Stimulated activated CD8-positive, alpha-beta memory T cell treated with anti-CD3 and anti-CD28 coated beads, Interleukin-2, amount 100 ng/mL, for 1 hour (primary cell): ENCODE data around the gene ATP5PB.

Experiments
- DNase-seq, 2 donors: peaks; one replicate each; pipeline ENCODE4 v3.0.0-alpha.2; 2020; ENCODE audit warnings: low read depth in 2 of 2

Gene ATP5PB

DNA sequence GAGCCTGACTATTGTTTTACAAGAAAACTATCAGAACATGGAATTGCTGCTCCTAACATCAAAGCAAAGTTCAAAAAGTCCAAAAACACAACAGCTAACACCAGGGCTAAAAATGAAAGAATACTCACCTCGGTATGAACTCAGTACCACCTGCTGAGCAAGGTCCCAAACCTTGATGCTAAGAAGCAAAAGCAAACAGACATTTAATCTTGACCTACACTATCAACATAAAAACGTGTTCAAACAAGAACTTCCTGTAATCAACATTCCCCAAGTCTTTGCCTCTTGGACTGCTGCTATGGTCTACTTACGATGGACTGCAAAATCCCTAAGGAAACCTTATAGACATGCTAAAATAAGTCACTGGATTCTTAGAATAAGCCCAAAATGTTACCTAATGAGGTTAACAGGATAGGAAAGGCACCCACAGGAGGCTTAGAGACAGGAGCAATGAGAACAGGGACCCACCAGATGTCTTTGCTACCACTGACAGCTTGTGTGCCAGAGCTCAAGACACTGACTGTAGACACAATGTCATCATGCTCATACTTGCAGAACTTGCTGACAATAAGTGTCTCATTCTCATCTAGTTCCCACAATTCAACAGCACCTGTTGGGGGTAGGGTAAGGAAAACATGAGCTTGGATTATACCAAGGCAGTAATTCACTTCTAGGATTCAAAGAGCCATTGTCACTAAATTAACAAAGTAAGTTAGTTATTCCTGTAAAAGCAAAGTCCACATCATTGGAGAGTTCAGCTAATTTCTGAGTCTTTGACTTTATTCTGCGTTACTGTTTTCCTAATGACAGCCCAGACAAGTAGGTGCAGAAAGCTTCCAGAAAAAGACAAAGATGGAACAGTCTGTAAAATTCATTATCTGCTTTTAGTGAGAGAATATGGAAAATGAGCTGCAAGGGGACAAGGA lies 2.0 kb upstream of the ATP5PB start:
- DNase-seq, result no peak

DNA sequence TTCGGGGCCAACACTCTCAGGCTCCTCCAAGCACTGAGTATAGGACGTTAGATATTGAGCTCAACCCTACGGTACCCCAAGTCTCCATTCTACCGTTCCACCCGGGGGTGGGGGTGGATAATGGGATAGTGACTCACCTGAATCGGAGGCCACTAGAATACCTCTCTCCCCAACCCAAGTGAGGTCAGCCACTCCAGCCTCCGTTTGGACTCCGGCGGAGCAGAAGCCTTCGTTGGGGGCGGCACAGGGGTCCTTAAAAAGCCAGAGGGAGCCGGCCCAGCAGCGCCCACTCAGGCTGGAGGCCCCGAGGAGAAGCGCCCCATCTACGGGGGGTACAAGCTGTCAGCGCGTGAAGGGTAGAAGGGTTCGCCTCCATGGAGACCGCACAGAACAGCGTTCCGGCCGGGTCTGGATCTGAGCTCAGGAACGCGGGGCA lies 764 bp upstream of the ATP5PB start:
- no peak for DNase-seq

DNA sequence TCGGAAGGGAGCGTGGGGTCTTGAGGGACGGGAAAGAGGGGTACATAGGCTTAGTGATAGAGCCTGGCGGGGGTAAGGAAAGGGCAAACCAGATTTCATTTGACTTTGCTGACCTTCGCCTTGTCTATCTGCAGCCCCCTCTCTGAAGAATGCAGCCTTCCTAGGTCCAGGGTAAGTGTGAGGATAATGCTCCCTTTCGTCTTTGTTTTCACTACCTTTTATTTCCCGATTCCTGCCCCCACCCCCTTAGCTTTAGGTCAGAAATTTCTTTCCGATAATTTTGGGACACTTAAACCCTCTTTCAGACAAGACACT lies 396 bp downstream of the ATP5PB start:
- DNase-seq, result no peak

DNA sequence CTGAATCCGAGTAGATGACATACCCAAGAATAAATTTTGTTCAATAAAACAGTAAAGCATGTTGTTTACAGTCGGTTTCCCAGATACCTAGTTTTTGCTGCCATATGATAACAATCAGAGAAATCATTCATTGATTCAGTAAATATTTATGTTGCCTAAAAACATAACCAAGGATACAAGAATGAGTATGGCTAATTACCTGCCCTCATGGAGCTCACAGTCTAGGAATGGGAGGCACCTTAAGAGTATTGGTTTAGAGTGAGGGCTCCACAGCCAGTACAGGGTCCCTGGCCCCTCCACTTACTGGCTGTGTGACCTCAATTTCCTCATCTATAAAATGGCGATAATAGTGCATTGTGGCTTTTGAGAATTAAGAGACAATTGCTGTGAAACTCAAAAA lies 921 bp downstream of the ATP5PB start:
- no peak for DNase-seq

DNA sequence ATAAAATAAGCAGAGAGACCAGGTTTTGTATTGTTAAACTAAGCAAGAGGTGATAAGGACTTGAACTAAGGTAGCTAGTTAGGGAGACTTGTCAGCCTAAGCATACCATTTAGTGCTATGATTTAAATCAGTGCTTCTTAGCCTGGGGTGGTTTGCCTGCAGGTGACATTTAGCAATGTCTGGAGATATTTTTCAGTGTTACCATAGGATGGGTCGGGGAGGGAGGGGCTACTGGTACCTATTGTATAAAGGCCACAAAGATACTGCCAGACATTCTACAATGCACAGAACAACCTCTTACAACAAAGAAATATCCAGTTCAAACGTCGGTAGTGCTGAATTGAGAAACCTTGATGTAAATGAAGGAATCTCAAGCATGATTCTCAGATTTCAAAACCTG lies 3.3 kb downstream of the ATP5PB start:
- DNase-seq, result no peak

DNA sequence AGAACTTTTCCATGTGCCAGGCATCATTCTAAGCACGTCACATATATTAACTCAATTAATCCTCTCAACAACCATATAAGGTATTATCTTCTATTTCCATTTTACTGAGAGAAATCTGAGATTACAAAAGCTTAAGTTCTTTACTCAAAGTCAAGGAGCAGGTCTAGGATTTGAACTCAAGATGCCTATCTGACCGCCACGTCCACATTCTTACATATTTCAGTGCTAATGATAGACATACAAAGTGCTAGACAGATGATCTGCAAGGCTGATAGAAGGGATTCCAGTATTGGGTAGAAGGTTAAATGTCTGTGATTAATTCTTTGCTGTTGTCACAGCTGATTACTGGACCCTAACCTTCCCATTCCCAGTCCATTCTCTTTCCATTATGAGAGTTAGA lies 4.4 kb downstream of the ATP5PB start:
- no peak for DNase-seq

DNA sequence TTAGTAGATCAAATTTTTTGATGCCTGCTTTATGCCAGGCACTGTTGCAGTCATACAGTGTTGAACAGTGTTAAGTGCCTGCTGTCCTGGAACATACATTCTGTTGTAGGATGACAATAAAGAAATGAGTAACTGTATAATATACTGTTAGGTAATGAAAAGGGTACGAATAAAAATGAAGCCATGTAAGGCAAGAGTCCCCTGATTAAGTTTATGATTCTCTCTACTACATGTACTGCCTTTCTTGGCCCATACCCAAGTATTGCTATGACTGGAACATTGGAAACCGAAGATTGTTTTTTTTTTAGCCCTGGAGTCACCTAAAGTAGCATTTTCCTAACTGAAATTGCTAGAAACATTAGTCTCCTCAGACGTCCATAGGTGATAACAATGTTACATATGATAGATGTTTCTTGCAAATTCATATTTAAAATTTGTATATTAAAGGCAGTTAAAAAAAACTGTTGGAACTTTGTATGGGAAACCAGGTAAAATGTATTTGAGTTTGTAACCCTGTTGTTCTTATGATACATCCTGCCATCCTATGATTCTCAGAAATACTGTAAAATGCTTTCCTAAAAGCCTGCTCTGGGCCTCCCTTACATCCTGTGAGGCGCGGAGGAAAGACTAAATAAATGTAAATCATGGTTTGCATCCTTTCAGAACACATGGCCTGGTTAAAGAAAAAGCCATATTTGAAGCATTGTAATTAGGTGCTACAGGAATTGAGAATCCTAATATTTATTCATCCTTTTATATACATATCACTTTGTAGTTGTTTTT lies 5.8 kb downstream of the ATP5PB start:
- DNase-seq, result no peak

DNA sequence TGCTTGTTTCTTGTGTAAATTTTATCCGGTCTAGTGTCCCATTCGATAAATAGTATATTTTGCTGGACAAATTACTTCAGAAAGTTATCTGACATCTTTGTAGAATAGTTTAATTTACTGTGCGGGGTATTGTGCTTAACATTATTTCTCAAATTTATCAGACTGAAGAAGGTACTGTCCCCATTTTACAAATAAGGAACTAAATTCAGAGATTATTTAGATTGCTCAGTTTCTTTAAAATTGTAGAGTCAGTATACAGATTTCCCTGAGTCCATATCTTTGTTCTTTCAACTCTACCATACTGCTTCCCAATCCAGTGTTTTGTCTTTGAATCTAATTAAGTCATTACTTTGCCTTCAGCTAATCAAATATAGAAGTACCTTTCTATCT lies 6.4 kb downstream of the ATP5PB start:
- no peak for DNase-seq

DNA sequence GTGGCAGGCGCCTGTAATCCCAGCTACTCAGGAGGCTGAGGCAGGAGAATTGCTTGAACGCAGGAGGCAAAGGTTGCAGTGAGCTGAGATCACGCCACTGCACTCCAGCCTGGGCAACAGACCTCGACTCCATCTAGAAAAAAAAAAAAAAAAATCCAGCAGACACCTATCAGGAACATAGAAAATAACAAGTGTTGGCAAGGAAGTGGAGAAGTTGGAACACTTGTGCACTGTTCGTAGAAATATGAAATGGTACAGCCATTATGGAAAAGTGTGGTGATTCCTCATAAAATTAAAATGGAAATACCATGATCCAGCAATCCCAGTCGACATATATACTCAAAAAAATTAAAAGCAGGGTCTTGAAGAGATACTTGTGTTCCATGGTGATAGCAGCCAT lies 12.5 kb downstream of the ATP5PB start:
- no peak for DNase-seq

DNA sequence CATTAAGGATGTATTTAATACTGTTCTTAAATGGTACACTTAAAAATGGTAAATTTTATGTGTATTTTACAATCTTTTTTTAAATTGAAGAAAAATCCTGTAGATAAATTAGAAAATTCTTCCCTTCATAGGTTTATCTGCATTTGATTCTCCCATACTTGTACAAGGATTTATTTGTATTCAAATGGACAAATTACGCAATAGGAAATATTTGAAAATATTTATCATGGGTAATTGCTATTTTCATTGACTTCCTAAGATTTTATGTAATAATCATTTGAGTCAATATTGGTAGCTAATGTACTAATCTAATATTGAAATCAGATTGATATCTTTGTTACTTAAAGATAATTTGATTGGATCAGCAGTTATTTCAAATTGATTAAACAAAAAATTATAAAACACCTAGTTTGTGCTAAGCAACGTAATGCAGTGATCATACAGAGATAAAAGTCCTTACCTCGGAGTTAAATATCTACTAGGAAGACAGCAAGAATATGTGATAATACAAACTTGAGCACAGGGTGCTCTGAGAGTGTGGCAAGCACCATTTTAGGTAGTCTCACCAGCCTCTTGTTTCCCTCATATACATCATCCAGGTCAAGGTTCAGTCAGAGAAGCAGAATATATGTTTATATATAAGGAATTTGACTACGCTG lies 13.2 kb downstream of the ATP5PB start:
- DNase-seq, result no peak

DNA sequence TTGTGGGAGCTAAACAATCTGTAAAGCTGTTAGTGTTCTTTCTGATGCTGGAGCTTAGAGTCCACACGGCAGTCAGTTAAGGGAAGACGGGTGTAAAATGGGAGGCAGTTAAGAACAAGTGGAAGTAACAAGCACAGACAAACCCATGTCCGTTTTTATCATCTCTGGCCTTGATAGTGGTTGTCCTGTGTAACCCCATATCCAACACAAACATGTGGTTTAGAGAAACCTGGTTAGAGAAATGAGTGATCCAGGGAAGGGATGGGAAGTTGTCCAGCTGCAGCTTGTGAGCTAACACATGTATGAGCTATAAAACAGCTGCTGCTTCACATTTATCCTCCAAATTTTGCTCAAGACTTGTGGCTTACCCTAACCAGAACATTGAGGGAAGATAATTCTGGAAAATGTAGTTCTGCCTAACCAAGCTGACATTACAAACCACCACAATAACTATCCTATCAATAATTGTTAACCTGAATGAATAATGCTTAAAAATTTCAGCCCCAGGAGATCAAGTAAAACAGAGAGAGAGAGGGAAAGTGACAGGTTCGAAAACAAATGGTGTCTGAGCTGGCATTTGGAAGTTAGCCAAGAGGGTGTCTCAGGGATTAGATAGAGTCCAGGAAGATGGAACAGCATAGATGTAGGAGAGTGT lies 13.9 kb downstream of the ATP5PB start:
- no peak for DNase-seq

DNA sequence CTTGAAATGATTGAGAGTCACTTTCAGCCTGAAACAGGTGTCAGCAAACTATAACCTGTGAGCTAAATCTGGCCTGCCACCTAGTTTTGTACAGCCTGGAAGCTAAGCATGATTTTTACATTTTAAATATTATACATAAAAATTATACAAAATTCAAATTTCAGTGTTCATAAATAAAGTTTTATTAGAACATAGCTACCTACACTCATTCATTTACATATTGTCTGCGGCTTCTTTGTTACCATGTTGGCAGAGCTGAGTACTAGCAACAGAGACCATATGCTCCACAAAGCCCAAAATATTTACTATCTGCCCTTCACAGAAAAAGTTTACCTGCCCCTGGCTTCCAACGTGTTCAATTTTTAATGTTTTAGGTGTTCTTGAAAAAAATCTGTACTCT lies 16.5 kb downstream of the ATP5PB start:
- DNase-seq, result no peak

DNA sequence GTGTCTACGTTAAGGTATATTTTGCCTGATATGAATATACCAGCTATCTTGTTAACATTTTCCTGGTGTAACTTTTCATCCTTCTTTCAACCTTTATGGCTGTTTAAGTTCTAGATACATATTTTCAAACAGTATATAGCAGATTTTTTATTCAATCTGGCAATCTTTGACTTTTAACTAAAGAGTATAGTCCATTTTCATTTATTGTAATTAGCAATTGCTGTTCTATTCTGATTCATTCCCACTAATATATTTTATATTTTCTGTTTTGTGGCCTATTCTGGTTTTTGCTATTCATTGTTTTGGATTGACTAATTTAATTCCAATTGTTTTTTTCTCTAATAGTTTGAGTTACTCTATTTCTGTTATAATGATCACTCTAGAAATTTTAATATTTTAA lies 17.2 kb downstream of the ATP5PB start:
- no peak for DNase-seq

DNA sequence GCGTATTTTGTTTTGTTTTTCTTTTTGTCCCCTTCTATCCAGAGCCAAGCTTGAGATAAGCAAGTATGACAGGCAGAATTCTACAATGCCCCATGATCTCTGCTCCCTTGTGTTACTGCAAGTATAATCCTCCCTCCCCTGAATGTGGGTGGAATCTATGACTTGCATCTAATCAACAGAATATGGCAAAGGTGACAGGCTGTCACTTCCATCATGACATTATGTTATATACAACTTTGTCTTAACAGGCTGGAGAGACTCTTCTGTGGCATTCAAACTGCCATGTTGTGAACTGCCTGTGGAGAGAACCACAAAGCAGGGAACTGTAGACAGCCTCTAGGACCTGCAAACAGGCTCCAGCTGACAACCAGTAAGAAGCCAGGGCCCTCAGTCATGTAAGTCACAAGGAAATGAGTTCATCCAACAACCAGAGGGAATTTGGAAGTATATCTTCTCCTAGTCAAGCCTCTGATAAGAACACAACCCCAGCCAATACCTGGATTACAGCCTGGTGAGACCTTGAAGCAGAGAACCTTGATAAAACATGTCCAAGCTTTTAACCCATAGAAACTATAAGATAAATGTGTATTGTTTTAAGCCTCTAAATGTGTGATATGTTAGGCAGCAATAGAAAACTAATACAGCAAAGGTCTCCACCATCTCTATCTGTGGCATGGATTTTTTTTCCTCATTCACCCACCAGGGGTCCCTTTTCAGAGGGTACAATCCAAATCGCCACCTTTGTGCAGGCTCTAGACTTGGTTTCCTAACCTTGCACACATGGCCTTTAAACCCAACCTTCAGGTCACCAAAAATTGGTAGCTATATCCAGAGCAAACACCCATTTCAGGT lies 18.8 kb downstream of the ATP5PB start:
- no peak for DNase-seq

DNA sequence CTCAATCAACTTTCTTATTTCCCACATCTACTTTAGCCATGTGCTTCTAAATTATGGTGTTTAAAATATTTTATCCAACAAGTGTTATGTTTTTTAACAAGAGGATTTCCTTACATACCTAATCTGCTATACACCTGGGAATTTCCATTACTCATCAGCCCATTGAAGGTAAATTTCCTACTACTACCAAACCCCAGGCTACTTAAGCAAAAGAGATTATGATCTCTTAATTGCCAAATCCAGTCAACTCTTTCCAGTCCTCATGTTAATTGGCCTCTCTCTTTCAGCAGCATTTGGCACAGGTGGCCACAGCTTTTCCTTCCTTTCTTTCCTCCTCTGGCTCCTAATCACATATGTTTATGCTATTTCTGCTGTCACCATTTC lies 19.4 kb downstream of the ATP5PB start:
- DNase-seq, result no peak

DNA sequence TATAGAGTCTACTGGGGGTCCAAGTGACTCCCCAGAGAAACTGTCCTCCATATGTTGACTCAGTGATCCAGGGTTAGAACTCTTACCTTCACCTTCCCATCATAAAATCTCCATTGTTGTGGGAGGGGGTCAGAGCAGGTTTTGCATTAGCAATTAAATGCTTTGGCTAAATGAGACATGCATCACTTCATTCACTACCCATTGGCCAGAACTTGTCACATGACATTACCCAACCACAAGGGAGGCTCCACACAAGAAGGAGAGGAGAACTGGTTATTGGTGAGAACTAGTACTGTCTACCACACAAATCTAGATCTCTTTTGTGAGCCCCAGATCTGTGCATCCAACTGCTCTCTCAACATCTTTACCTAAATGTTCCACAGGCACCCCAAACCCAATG lies 20.3 kb downstream of the ATP5PB start:
- DNase-seq, result no peak

DNA sequence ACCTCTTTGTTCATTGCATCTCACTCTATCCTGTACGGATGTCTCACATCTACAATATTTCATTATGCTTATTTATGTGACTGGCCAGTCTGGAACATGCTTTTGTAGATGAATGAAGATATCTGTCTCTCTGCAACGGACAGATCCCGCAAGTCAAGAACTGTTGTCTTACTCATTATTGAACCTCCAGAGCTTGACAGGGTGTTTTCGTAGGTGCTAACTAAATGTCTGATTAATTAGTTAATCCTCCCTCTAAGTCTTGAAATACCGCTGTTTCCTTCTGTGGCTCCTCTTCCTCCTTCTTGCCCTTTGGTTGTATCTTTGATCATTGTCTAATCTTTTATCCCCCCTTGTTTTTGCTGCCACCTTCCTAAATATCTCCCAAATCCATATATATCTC lies 21.3 kb downstream of the ATP5PB start:
- DNase-seq, result no peak

DNA sequence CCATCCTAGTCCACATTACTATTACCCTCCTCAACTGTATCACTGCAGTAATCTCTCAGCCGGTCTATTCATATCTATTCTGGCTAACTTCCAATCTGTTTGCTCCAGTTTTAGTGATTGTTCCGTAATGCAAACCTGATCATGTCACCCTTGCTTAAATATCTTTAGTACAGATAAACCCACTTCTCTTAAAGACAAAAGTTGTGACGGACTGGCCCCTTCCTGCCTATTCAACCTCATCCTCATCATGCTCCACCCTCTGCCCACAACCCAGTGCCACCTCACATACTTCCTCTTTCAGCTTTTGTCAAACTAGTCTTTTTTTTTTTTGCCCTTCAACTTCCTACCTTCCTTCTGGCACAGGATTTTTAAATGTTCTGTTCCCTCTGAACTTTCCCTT lies 21.7 kb downstream of the ATP5PB start:
- DNase-seq, result peak; percentile 30 to 42

DNA sequence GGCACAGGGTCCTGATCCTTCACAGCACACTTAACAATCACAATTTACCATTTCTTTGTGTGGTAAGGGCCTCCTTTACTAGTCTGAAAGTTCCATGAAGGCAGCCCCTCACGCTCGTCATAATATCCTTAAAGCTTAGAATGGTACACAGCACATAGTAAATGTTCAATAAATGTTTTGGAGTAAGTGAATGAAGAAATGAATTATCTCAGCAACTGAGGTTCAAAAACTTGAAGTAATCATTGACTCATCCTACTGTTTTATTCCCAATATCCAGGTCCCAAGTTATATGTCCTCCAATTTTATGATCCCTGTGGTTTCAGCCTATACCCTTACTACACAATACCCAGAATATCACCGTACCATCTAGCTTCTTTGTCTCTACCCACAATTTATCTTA lies 22.3 kb downstream of the ATP5PB start:
- no peak for DNase-seq

DNA sequence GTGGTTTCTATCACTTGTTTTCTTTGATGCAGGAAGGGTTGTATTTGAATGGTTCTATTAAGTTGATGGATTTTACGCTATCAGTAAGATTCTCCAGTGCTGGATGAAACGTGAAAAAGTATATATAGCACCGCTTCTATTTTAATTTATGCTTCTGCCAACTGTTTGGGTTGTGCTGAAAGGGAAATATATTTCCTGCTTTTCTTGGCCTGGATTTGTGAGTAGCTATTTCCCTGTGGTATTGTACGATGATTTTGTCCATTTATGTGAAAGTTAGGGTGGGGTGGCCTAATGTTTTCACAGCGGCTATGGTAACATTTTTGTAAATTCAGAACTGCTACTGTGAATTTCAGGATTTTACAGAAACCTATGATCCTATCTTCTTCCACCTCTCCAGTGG lies 24.8 kb downstream of the ATP5PB start:
- DNase-seq, result no peak

DNA sequence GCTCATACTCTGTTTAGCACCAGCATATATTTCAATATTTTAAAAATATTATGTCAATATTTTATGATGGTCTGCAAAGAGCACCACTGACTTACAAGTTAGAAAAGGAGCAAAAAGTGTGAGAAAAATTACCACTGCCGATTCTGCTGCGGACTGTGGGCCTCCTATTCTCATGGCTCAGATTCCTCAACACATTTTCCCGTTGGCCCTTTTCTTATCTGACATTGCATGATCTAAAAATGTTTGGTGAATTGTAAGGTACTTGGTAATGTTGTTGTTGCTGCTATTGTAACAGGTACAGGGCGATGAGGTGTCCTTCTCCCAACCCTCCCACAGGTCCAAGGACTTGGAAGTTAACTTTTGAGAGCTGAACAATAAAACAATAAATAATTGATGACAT lies 25.3 kb downstream of the ATP5PB start:
- no peak for DNase-seq
